Right ventricle myocardium superior (tissue), 1 donor: ENCODE data around the gene CANT1. TPM values are rescaled to one million over a fixed set of nuclear protein-coding genes. Genes with fewer than 3 reads are reported as not detected.
A peak's percentile ranks its signal among the peaks of the same experiment; 100 is the strongest.
"Not testable (repeated sequence)": the region's sequence is repeated elsewhere in the genome, so short reads cannot be mapped to it uniquely, and the experiment has no call there.

Source experiments
- ATAC-seq: fragments of 200-7000 bp; cut with Tn5 transposase; one replicate; pipeline ENCODE4 v1.9.1; 2020; ENCODE audit warnings: mild to moderate bottlenecking; ENCODE audit not compliant: poor library complexity
- DNase-seq: peaks from one replicate; pipeline ENCODE4 v3.0.0-alpha.2; 2020
- intact Hi-C: fragments of 100-400 bp; cut with DNase I; formaldehyde crosslinking; loops from one replicate; pipeline ENCODE4 v1.11.2; 2022
- total RNA-seq: library from RNA; stranded (reverse); fragmentation: NEBNext Ultra II Directional; extraction: Animal tissue kit (Norgen Biotek cat#: 25700); gene quantifications from one replicate; pipeline ENCODE4 v1.2.1, GENCODE V29; 2021
- donor health status: DM: no; HTN: yes; CAD: no; lungs with severe emphysema.

Gene CANT1
- total RNA-seq, 1 donor from 2014 or later = 29.8 TPM

GRCh38 chr17:79031996-79032875 lies 22.7 kb upstream of the CANT1 start:
- DNase-seq = no peak
- intact Hi-C loops = no loop called here
- no peak for ATAC-seq

- DNase-seq, intact Hi-C loops, ATAC-seq: not testable (repeated sequence)
Observed at GRCh38 chr17:79030636-79031035, 21.1 kb upstream of the CANT1 start.

- no peak for ATAC-seq
- intact Hi-C loops = no loop called here
- DNase-seq = no peak
Observed at GRCh38 chr17:79029327-79030009, 19.9 kb upstream of the CANT1 start.

- intact Hi-C loops = no loop called here
- DNase-seq = no peak
- no peak for ATAC-seq
Observed at GRCh38 chr17:79028496-79029326, 19.1 kb upstream of the CANT1 start.

- intact Hi-C loops = no loop called here
- DNase-seq (no peak), ATAC-seq (peak; percentile 2)
Observed at GRCh38 chr17:79027925-79028491, 18.4 kb upstream of the CANT1 start.

- ATAC-seq = peak; percentile 10
- intact Hi-C loops = no loop called here
- no peak for DNase-seq
Observed at GRCh38 chr17:79027274-79027924, 17.8 kb upstream of the CANT1 start.

GRCh38 chr17:79026376-79027273 lies 17.1 kb upstream of the CANT1 start:
- ATAC-seq (peak; percentile 3), DNase-seq (peak; percentile 70)
- intact Hi-C loops = no loop called here

GRCh38 chr17:79024901-79025737 lies 15.6 kb upstream of the CANT1 start:
- intact Hi-C loops = loop anchor here (5.0 kb wide), 1 partner anchor 52 kb away; no protein-coding TSS in a partner anchor
- DNase-seq = peak; percentile 84

GRCh38 chr17:79023886-79024771 lies 14.6 kb upstream of the CANT1 start, which contains the start of gene C1QTNF1:
Gene C1QTNF1, plus strand, starts transcription at chr17:79024169. Its CDS starts 19,800 bp downstream, at chr17:79043969.
- intact Hi-C loops = loop anchor here (5.0 kb wide), 1 partner anchor 53 kb away; no protein-coding TSS in a partner anchor
- DNase-seq = peak; percentile 83
- peak; percentile 23 for ATAC-seq

More at GRCh38 chr17:79024901-79025737, 15.6 kb upstream of the CANT1 start:
- peak; percentile 67 for ATAC-seq

GRCh38 chr17:79023180-79023705 lies 13.7 kb upstream of the CANT1 start:
- intact Hi-C loops = loop anchor here (5.0 kb wide), 1 partner anchor 54 kb away; no protein-coding TSS in a partner anchor
- DNase-seq = peak; percentile 65
- peak; percentile 8 for ATAC-seq

GRCh38 chr17:79022507-79022991 lies 13.0 kb upstream of the CANT1 start:
- intact Hi-C loops = loop anchor here (5.0 kb wide), 1 partner anchor 55 kb away; no protein-coding TSS in a partner anchor
- ATAC-seq (peak; percentile 45), DNase-seq (peak; percentile 88)

GRCh38 chr17:79021929-79022328 lies 12.4 kb upstream of the CANT1 start:
- intact Hi-C loops = loop anchor here (5.0 kb wide), 1 partner anchor 55 kb away; no protein-coding TSS in a partner anchor
- DNase-seq, ATAC-seq: not testable (repeated sequence)

GRCh38 chr17:79020631-79021301 lies 11.2 kb upstream of the CANT1 start:
- DNase-seq (no peak), ATAC-seq (no peak)
- intact Hi-C loops = loop anchor here (5.0 kb wide), 1 partner anchor 57 kb away; no protein-coding TSS in a partner anchor
